Muscle of leg (tissue), 9 donors: ENCODE data around the gene MARCHF9. TPM values are rescaled to one million over a fixed set of nuclear protein-coding genes. Genes with fewer than 3 reads are reported as not detected.

Experiments
- polyA plus RNA-seq, 8 donors: library from polyadenylated mRNA; unstranded; fragments of 120-200 nt; gene quantifications; one replicate each; pipeline versions ENCODE4 v1.2.1 to v1.2.3, GENCODE V29; 2013; ENCODE audit warnings: inconsistent platforms in 1 of 8, low replicate concordance in 1 of 8; ENCODE audit not compliant: insufficient read length in 8 of 8, insufficient read depth in 1 of 8
- total RNA-seq: library from RNA; stranded (reverse); fragments of 120-200 nt; gene quantifications from one replicate; pipeline ENCODE4 v1.2.4, GENCODE V29; 2013

MARCHF9 gene
- total and polyA plus RNA-seq, 9 donors, result 5.6 to 12.0 (median 7.3) TPM

Other genes with a start within 250 kb of the MARCHF9 start
- 28.3 TPM for gene DDIT3, start 234.6 kb upstream of the MARCHF9 start, total RNA-seq
- 10 to 100 TPM in 7 of 8 donors, 1 to 10 TPM in 1; 9.7 to 17.9 (median 13.1) TPM for gene DDIT3, start 234.6 kb upstream of the MARCHF9 start, polyA plus RNA-seq
- 11.0 TPM for gene MBD6, start 232.3 kb upstream of the MARCHF9 start, total RNA-seq
- gene MBD6, start 232.3 kb upstream of the MARCHF9 start, polyA plus RNA-seq, result 10 to 100 TPM; 27.3 to 55.5 (median 33.1) TPM
- 108 TPM for gene DCTN2, start 207.9 kb upstream of the MARCHF9 start, total RNA-seq
- gene DCTN2, start 207.9 kb upstream of the MARCHF9 start, polyA plus RNA-seq, result 100 to 1,000 TPM; 139 to 174 (median 155) TPM
- gene KIF5A, start 205.1 kb upstream of the MARCHF9 start, total RNA-seq, result 0.04 TPM
- under 1 TPM in 7 of 8 donors, not detected in 1; 0.07 to 0.85 (median 0.12) TPM for gene KIF5A, start 205.1 kb upstream of the MARCHF9 start, polyA plus RNA-seq
- gene PIP4K2C, start 163.9 kb upstream of the MARCHF9 start, total RNA-seq, result 8.9 TPM
- gene PIP4K2C, start 163.9 kb upstream of the MARCHF9 start, polyA plus RNA-seq, result 10 to 100 TPM; 10.2 to 14.3 (median 11.7) TPM
- 20.5 TPM for gene DTX3, start 150.3 kb upstream of the MARCHF9 start, total RNA-seq
- 10 to 100 TPM; 23.0 to 36.2 (median 29.4) TPM for gene DTX3, start 150.3 kb upstream of the MARCHF9 start, polyA plus RNA-seq
- gene ARHGEF25, start 143.7 kb upstream of the MARCHF9 start, total RNA-seq, result 32.3 TPM
- 10 to 100 TPM; 33.3 to 51.2 (median 40.3) TPM for gene ARHGEF25, start 143.7 kb upstream of the MARCHF9 start, polyA plus RNA-seq
- gene B4GALNT1, start 121.9 kb upstream of the MARCHF9 start, total RNA-seq, result 1.4 TPM
- gene B4GALNT1, start 121.9 kb upstream of the MARCHF9 start, polyA plus RNA-seq, result 1 to 10 TPM; 1.9 to 2.9 (median 2.4) TPM
- gene OS9, start 61.0 kb upstream of the MARCHF9 start, total RNA-seq, result 146 TPM
- 100 to 1,000 TPM; 114 to 169 (median 131) TPM for gene OS9, start 61.0 kb upstream of the MARCHF9 start, polyA plus RNA-seq
- gene AGAP2, start 16.4 kb upstream of the MARCHF9 start, total RNA-seq, result 3.2 TPM
- gene AGAP2, start 16.4 kb upstream of the MARCHF9 start, polyA plus RNA-seq, result 10 to 100 TPM in 6 of 8 donors, 1 to 10 TPM in 2; 8.8 to 13.1 (median 11.0) TPM
- 26.3 TPM for gene TSPAN31, start 10.1 kb upstream of the MARCHF9 start, total RNA-seq
- gene TSPAN31, start 10.1 kb upstream of the MARCHF9 start, polyA plus RNA-seq, result 10 to 100 TPM; 37.1 to 52.5 (median 45.9) TPM
- gene CDK4, start 2.8 kb upstream of the MARCHF9 start, total RNA-seq, result 92.1 TPM
- 100 to 1,000 TPM; 144 to 192 (median 173) TPM for gene CDK4, start 2.8 kb upstream of the MARCHF9 start, polyA plus RNA-seq
- 0.62 TPM for gene CYP27B1, start 12.0 kb downstream of the MARCHF9 start, total RNA-seq
- gene CYP27B1, start 12.0 kb downstream of the MARCHF9 start, polyA plus RNA-seq, result 1 to 10 TPM in 5 of 8 donors, under 1 TPM in 3; 0.51 to 1.3 (median 1.1) TPM
- 15.3 TPM for gene METTL1, start 17.0 kb downstream of the MARCHF9 start, total RNA-seq
- 10 to 100 TPM; 20.2 to 33.6 (median 24.1) TPM for gene METTL1, start 17.0 kb downstream of the MARCHF9 start, polyA plus RNA-seq
- gene EEF1AKMT3, start 17.5 kb downstream of the MARCHF9 start, total RNA-seq, result 3.9 TPM
- 1 to 10 TPM; 5.6 to 8.7 (median 6.9) TPM for gene EEF1AKMT3, start 17.5 kb downstream of the MARCHF9 start, polyA plus RNA-seq
- 24.2 TPM for gene TSFM, start 27.7 kb downstream of the MARCHF9 start, total RNA-seq
- gene TSFM, start 27.7 kb downstream of the MARCHF9 start, polyA plus RNA-seq, result 10 to 100 TPM; 26.2 to 38.6 (median 30.0) TPM
- gene AVIL, start 63.6 kb downstream of the MARCHF9 start, total RNA-seq, result 9.0 TPM
- gene AVIL, start 63.6 kb downstream of the MARCHF9 start, polyA plus RNA-seq, result 10 to 100 TPM in 4 of 8 donors, 1 to 10 TPM in 4; 6.5 to 25.3 (median 10.3) TPM
- gene CTDSP2, start 91.6 kb downstream of the MARCHF9 start, total RNA-seq, result 94.3 TPM
- gene CTDSP2, start 91.6 kb downstream of the MARCHF9 start, polyA plus RNA-seq, result 100 to 1,000 TPM; 153 to 215 (median 195) TPM
- gene ATP23, start 186.5 kb downstream of the MARCHF9 start, total RNA-seq, result 12.6 TPM
- gene ATP23, start 186.5 kb downstream of the MARCHF9 start, polyA plus RNA-seq, result 10 to 100 TPM in 3 of 8 donors, 1 to 10 TPM in 5; 5.8 to 14.1 (median 8.0) TPM